GM15510 (cell line): ENCODE data around the gene SPRR2D.

Source experiments
- POLR2A ChIP-seq: IDR thresholded peaks from 3 replicates; pipeline ENCODE4 v1.6.1; 2011; ENCODE audit warnings: borderline replicate concordance; ENCODE audit not compliant: insufficient read length; ENCODE audit errors: extremely low read depth

The SPRR2D gene

GRCh38 chr1:153024413-153024812 lies 16.5 kb downstream of the SPRR2D start:
- TF ChIP-seq POLR2A: no peak

GRCh38 chr1:153023109-153023508 lies 17.8 kb downstream of the SPRR2D start:
- no peak for TF ChIP-seq POLR2A

- no peak for TF ChIP-seq POLR2A
These were observed 39.5 kb downstream of the SPRR2D start, which contains the start of gene SPRR3 for GRCh38 chr1:153001382-153001781. Gene SPRR3 (plus strand): TSS chr1:153001749. CDS start chr1:153003021, 1,272 bp downstream.

GRCh38 chr1:153000294-153000693 lies 40.6 kb downstream of the SPRR2D start:
- no peak for TF ChIP-seq POLR2A

GRCh38 chr1:152999818-153000217 lies 41.1 kb downstream of the SPRR2D start:
- no peak for TF ChIP-seq POLR2A

- TF ChIP-seq POLR2A: no peak
These were observed 42.4 kb downstream of the SPRR2D start for GRCh38 chr1:152998476-152998875.

GRCh38 chr1:152997901-152998300 lies 43.0 kb downstream of the SPRR2D start:
- TF ChIP-seq POLR2A: no peak

- TF ChIP-seq POLR2A: no peak
These were observed 44.1 kb downstream of the SPRR2D start for GRCh38 chr1:152996633-152997400.

GRCh38 chr1:152995842-152996241 lies 45.1 kb downstream of the SPRR2D start:
- no peak for TF ChIP-seq POLR2A

GRCh38 chr1:152993186-152993585 lies 47.7 kb downstream of the SPRR2D start:
- no peak for TF ChIP-seq POLR2A
